PC-9 (cell line): ENCODE results near the gene MACC1. TPM values are rescaled to one million over a fixed set of nuclear protein-coding genes. Genes with fewer than 3 reads are reported as not detected.
"Not testable (repeated sequence)": the region's sequence is repeated elsewhere in the genome, so short reads cannot be mapped to it uniquely, and the experiment has no call there.

Experiments
- BruUV-seq: library from RNA; stranded (reverse); fragments of 400-500 nt; replicated peaks from 2 replicates; lab custom pipeline; 2021; lab: Mats Ljungman, UMichigan
- CTCF ChIA-PET: fragments of 300-600 bp; sonication (Branson Sonifier 250); formaldehyde crosslinking; loops from one replicate; lab custom pipeline; 2022; ENCODE audit warnings: antibody characterized with exemption; lab: Charles Lee
- POLR2A ChIA-PET: fragments of 300-600 bp; sonication (Branson Sonifier 250); formaldehyde crosslinking; loops from one replicate; lab custom pipeline; 2022; ENCODE audit warnings: antibody characterized with exemption; ENCODE audit not compliant: unreplicated experiment; lab: Charles Lee
- DNase-seq, 2 experiments: peaks; one replicate each; pipeline versions ENCODE4 v3.0.0 to v3.0.0-alpha.2; 2015 to 2022; ENCODE audit warnings: mixed read lengths in 1 of 2
- H2AFZ ChIP-seq: fragments of 200-600 bp; sonication (generic); 2 replicates; pipeline ENCODE4 v1.8.1; 2017; ENCODE audit warnings: antibody characterized with exemption
- H3F3A ChIP-seq: fragments of 200-600 bp; sonication (generic); 2 replicates; pipeline ENCODE4 v1.8.1; 2017; ENCODE audit warnings: antibody characterized with exemption, mild to moderate bottlenecking, low read depth; ENCODE audit not compliant: insufficient read depth
- H3K27ac ChIP-seq: fragments of 200-600 bp; sonication (generic); 2 replicates; pipeline ENCODE4 v1.6.1; 2016; ENCODE audit warnings: mixed run types
- H3K27me3 ChIP-seq: fragments of 200-600 bp; sonication (generic); 2 replicates; pipeline ENCODE4 v1.6.1; 2016; ENCODE audit warnings: low read depth, mixed run types; ENCODE audit not compliant: insufficient read depth
- H3K36me3 ChIP-seq: fragments of 200-600 bp; sonication (generic); 2 replicates; pipeline ENCODE4 v1.6.1; 2016; ENCODE audit warnings: low read depth, mixed run types
- H3K4me1 ChIP-seq: fragments of 200-600 bp; sonication (generic); replicated peaks from 2 replicates; pipeline ENCODE4 v1.6.1; 2016; ENCODE audit warnings: mixed run types; ENCODE audit not compliant: insufficient read depth
- H3K4me2 ChIP-seq: fragments of 200-600 bp; sonication (generic); 2 replicates; pipeline ENCODE4 v1.6.1; 2017; ENCODE audit warnings: mixed run types
- H3K4me3 ChIP-seq: fragments of 200-600 bp; sonication (generic); 2 replicates; pipeline ENCODE4 v1.6.1; 2016; ENCODE audit warnings: mixed run types
- H3K79me2 ChIP-seq: fragments of 200-600 bp; sonication (generic); 2 replicates; pipeline ENCODE4 v1.6.1; 2017; ENCODE audit warnings: low read depth, mixed run types
- H3K9me2 ChIP-seq: fragments of 200-600 bp; sonication (generic); 2 replicates; pipeline ENCODE4 v1.8.1; 2017; ENCODE audit warnings: mild to moderate bottlenecking; ENCODE audit not compliant: insufficient read depth
- H3K9me3 ChIP-seq: fragments of 200-600 bp; sonication (generic); 2 replicates; pipeline ENCODE4 v1.8.1; 2016; ENCODE audit warnings: low read depth; ENCODE audit not compliant: insufficient read depth
- H4K20me1 ChIP-seq: fragments of 200-600 bp; sonication (generic); 2 replicates; pipeline ENCODE4 v1.8.1; 2017; ENCODE audit not compliant: insufficient read depth
- EZH2 ChIP-seq: fragments of 200-600 bp; sonication (generic); IDR thresholded peaks from 2 replicates; pipeline ENCODE4 v1.8.0; 2017; ENCODE audit warnings: antibody characterized with exemption, low read depth
- intact Hi-C: fragments of 100-400 bp; cut with micrococcal nuclease; formaldehyde crosslinking; loops from one replicate; pipeline ENCODE4 v1.10.0; 2022; ENCODE audit not compliant: unreplicated experiment
- total RNA-seq: library from RNA; stranded (reverse); gene quantifications from 2 replicates; pipeline ENCODE4 v1.2.3, GENCODE V29; 2021
- TF ChIP-seq, protein P1 (sequence below): fragments of 200-600 bp; sonication (generic); conservative IDR thresholded peaks from 2 replicates; pipeline ENCODE4 v1.6.1; 2017; ENCODE audit warnings: mixed run types, antibody characterized with exemption, mild to moderate bottlenecking, moderate library complexity

MACC1 gene
- total RNA-seq, 1 experiment from 2014 or later = 50.8 TPM

DNA sequence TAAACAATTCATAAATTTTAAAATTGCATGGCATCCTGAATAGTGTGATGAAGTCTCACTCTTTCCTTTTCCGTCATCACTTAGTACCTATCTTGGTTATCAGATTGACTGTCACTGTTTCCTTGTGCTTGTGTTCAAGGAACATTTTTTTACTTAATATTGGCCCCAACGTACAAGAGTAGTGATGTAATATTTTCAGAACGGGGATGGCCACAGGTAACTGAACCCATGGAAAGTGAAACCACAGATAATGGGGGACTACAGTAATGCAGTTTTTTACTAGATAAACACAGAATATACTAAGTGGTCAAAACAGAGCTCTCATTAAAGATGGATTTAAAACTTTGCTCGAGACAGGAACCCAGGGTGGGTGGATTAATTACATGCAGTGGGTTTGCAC lies 85.4 kb downstream of the MACC1 start:
- ChIA-PET POLR2A (interaction anchor here (0.6 kb wide), 1 partner anchor 276 kb away, joined by 5 read pairs; no protein-coding TSS in a partner anchor), CTCF (no interaction called here)
- Histone ChIP-seq H3K27me3 (no peaks in the 10 kb centered on the region), H3K36me3 (peaks cover 16% of the 10 kb centered on the region; the same call in 1 of the 2 replicates), H3K9me3 (no peaks in the 10 kb centered on the region), H3K9me2 (no peaks in the 10 kb centered on the region), H3K4me3 (no peak overlapping the region), H2AFZ (no peak overlapping the region), H3K27ac (no peak overlapping the region; the same call in 1 of the 2 replicates), H3K4me2 (no peak overlapping the region), H3K79me2 (no peaks in the 10 kb centered on the region), H3F3A (peaks cover 8% of the 10 kb centered on the region), H4K20me1 (no peaks in the 10 kb centered on the region), H3K4me1 (peaks cover 31% of the 10 kb centered on the region)
- TF ChIP-seq EZH2 = no peak
- TF ChIP-seq, protein P1, sequence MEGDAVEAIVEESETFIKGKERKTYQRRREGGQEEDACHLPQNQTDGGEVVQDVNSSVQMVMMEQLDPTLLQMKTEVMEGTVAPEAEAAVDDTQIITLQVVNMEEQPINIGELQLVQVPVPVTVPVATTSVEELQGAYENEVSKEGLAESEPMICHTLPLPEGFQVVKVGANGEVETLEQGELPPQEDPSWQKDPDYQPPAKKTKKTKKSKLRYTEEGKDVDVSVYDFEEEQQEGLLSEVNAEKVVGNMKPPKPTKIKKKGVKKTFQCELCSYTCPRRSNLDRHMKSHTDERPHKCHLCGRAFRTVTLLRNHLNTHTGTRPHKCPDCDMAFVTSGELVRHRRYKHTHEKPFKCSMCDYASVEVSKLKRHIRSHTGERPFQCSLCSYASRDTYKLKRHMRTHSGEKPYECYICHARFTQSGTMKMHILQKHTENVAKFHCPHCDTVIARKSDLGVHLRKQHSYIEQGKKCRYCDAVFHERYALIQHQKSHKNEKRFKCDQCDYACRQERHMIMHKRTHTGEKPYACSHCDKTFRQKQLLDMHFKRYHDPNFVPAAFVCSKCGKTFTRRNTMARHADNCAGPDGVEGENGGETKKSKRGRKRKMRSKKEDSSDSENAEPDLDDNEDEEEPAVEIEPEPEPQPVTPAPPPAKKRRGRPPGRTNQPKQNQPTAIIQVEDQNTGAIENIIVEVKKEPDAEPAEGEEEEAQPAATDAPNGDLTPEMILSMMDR = no peak
- BruUV-seq = no TSS peak
- intact Hi-C loops = loop anchor here (5.0 kb wide), 2 partner anchors 159 to 174 kb away; no protein-coding TSS in a partner anchor
- no peak for DNase-seq

DNA sequence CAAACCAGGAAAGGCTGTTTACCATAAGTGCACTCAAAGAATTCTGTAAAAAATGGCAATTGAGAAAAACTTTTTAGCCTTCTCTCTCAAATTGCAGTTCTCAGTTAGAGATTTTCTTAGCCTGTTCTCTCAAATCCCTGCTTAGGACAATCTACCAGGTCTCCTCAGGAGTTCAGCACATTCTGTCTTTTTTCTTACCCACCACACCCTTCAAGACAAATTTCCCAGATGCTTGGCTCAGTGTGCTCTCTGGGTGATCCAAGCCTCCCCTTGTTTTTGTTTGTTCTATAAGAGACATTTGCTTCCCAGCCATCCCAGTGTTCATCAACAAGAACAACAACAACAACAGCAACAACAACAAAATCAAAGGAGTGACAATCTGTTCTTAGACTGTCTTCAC lies 87.3 kb downstream of the MACC1 start:
- no peak for TF ChIP-seq EZH2
- TF ChIP-seq, protein P1 = no peak
- H3K27me3 ChIP-seq = no peaks in the 10 kb centered on the region
- ChIA-PET CTCF (no interaction called here), POLR2A (no interaction called here)
- H3K36me3 ChIP-seq = 0 out of 2 replicates have a peak, but pooled peaks cover 4% of the 10 kb centered on the region
- H4K20me1 ChIP-seq = no peaks in the 10 kb centered on the region
- H2AFZ ChIP-seq = no peak overlapping the region
- H3F3A ChIP-seq = peaks cover 8% of the 10 kb centered on the region
- DNase-seq = no peak
- BruUV-seq = no TSS peak
- no peaks in the 10 kb centered on the region for H3K9me3 ChIP-seq
- H3K4me1 ChIP-seq = peaks cover 27% of the 10 kb centered on the region
- no peaks in the 10 kb centered on the region for H3K79me2 ChIP-seq
- no peak overlapping the region for H3K27ac ChIP-seq
- no peak overlapping the region for H3K4me2 ChIP-seq
- H3K9me2 ChIP-seq = no peaks in the 10 kb centered on the region
- intact Hi-C loops = loop anchor here (5.0 kb wide), 2 partner anchors 158 to 173 kb away; no protein-coding TSS in a partner anchor
- H3K4me3 ChIP-seq = no peak overlapping the region

DNA sequence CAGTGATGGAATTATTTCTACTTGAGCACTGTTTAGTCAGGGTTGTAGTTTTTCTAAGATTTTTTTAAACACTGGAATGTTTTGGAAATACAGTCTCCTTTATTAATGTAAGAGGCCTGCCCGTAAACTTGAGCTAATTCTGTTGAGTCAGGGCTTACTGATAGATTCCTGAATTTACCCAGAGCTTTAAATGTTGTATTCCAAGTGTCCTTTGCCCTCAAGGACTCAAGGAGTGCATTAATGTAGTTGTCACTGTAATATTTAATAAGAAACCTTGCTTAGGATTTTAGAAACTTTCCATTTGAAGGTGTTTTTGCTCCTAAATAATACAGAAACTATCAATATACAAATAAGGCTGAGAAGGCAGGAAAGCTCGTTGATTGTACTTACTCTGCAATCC lies 89.2 kb downstream of the MACC1 start:
- CTCF ChIA-PET = no interaction called here

DNA sequence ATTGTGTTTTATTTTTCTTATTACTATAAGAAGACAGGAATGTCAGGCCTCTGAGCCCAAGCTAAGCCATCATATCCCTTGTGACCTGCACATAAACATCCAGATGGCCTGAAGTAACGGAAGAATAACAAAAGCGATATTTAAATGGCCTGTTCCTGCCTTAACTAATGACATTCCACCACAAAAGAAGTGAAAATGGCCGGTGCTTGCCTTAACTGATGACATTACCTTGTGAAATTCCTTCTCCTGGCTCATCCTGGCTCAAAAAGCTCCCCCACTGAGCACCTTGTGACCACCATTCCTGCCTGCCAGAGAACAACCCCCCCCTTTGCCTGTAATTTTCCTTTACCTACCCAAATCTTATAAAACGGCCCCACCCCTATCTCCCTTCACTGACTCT lies 91.1 kb downstream of the MACC1 start:
- H3K27me3 ChIP-seq, H3K27ac ChIP-seq, intact Hi-C loops, BruUV-seq, H3K9me3 ChIP-seq, H2AFZ ChIP-seq, H3K4me2 ChIP-seq, H3F3A ChIP-seq, H3K4me1 ChIP-seq, H3K36me3 ChIP-seq, H3K79me2 ChIP-seq, H3K9me2 ChIP-seq, H3K4me3 ChIP-seq, H4K20me1 ChIP-seq, DNase-seq, POLR2A ChIA-PET: not testable (repeated sequence)
- CTCF ChIA-PET = interaction anchor here (0.9 kb wide), 1 partner anchor 13 kb away, joined by 4 read pairs; no protein-coding TSS in a partner anchor

More for the DNA sequence above, 89.2 kb downstream of the MACC1 start:
- Histone ChIP-seq H4K20me1 (no peaks in the 10 kb centered on the region), H3K4me1 (peaks cover 11% of the 10 kb centered on the region), H3K27ac (no peak overlapping the region), H3K79me2 (no peaks in the 10 kb centered on the region), H3F3A (peaks cover 8% of the 10 kb centered on the region), H3K4me3 (no peak overlapping the region), H2AFZ (no peak overlapping the region), H3K4me2 (no peak overlapping the region), H3K36me3 (no peaks in the 10 kb centered on the region), H3K9me2 (no peaks in the 10 kb centered on the region), H3K27me3 (no peaks in the 10 kb centered on the region), H3K9me3 (no peaks in the 10 kb centered on the region)
- TF ChIP-seq, protein P1 = no peak
- TF ChIP-seq EZH2 = no peak
- DNase-seq = no peak
- intact Hi-C loops = no loop called here
- BruUV-seq = no TSS peak
- POLR2A ChIA-PET = no interaction called here

DNA sequence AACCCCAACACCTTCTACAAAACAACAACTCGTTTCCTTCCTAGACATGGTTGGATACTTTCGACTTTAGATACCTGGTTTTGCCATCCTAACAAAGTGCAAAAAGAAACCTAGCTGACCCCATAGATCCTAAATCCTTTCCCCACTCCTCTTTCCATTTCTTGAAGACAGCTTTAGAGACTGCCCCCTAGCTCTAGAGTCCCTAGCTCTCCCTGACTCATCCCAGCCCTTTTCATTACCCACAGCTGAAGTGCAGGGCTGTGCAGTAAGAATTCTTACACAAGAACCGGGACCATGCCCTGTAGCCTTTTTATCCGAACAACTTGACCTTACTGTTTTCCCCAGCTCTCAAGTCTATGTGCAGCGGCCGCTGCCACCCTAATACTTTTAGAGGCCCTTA lies 93.1 kb downstream of the MACC1 start:
- H3K27ac ChIP-seq, H3K4me2 ChIP-seq, BruUV-seq, CTCF ChIA-PET, DNase-seq, H4K20me1 ChIP-seq, H3K79me2 ChIP-seq, H3K9me2 ChIP-seq, H3K4me1 ChIP-seq, H3K4me3 ChIP-seq, H3F3A ChIP-seq, H3K27me3 ChIP-seq, H2AFZ ChIP-seq, H3K9me3 ChIP-seq, H3K36me3 ChIP-seq, intact Hi-C loops: not testable (repeated sequence)
- POLR2A ChIA-PET = interaction anchor here (0.6 kb wide), 1 partner anchor 11 kb away, joined by 4 read pairs; no protein-coding TSS in a partner anchor
